Body of pancreas (tissue), 4 donors: Measurements from ENCODE around the gene ARHGEF4.

Experiments used
- POLR2A ChIP-seq, 3 donors: fragments of 450-650 bp; IDR thresholded peaks; one replicate each; pipeline ENCODE4 v1.6.1; 2016; ENCODE audit warnings: antibody characterized with exemption in 3 of 3, mild to moderate bottlenecking in 2 of 3
- TF ChIP-seq, protein P1 (sequence below), 7 experiments: fragments of 450-650 bp in 4 of 7; fragments of 200-600 bp in 3 of 7; sonication (generic) in 3 of 7; IDR thresholded peaks; one replicate each; pipeline ENCODE4 v1.5.1; 2016 to 2019; ENCODE audit warnings: antibody characterized with exemption in 7 of 7

GRCh38 chr2:131036696-131037397 is 200.1 kb downstream of the ARHGEF4 start:
- no peak for TF ChIP-seq POLR2A (IDR thresholded peaks at IDR 0.05)
- TF ChIP-seq, protein P1, sequence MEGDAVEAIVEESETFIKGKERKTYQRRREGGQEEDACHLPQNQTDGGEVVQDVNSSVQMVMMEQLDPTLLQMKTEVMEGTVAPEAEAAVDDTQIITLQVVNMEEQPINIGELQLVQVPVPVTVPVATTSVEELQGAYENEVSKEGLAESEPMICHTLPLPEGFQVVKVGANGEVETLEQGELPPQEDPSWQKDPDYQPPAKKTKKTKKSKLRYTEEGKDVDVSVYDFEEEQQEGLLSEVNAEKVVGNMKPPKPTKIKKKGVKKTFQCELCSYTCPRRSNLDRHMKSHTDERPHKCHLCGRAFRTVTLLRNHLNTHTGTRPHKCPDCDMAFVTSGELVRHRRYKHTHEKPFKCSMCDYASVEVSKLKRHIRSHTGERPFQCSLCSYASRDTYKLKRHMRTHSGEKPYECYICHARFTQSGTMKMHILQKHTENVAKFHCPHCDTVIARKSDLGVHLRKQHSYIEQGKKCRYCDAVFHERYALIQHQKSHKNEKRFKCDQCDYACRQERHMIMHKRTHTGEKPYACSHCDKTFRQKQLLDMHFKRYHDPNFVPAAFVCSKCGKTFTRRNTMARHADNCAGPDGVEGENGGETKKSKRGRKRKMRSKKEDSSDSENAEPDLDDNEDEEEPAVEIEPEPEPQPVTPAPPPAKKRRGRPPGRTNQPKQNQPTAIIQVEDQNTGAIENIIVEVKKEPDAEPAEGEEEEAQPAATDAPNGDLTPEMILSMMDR (IDR thresholded peaks at IDR 0.05) = no peak
